Breast epithelium (tissue), 3 donors: ENCODE results near the gene SIX3.

Experiments
- CTCF ChIP-seq, 3 donors: fragments of 450-650 bp; IDR thresholded peaks; one replicate each; pipeline ENCODE4 v1.5.1; 2016 to 2017; ENCODE audit warnings: antibody characterized with exemption in 3 of 3, mild to moderate bottlenecking in 3 of 3, moderate library complexity in 3 of 3
- POLR2A ChIP-seq: fragments of 450-650 bp; IDR thresholded peaks from one replicate; pipeline ENCODE4 v1.6.1; 2016; ENCODE audit warnings: antibody characterized with exemption, mild to moderate bottlenecking, moderate library complexity
- POLR2AphosphoS5 ChIP-seq, 3 donors: sonication (generic); formaldehyde crosslinking; IDR thresholded peaks; one replicate each; pipeline ENCODE4 v1.6.1; 2017; ENCODE audit warnings: antibody characterized with exemption in 3 of 3

- TF ChIP-seq CTCF (IDR thresholded peaks at IDR 0.05) (no peak), POLR2AphosphoS5 (IDR thresholded peaks at IDR 0.05) (no peak), POLR2A (no peak)
These were observed 8.0 kb upstream of the SIX3 start for GRCh38 chr2:44933434-44933951.
